Activated CD4-positive, alpha-beta T cell treated with anti-CD3 and anti-CD28 coated beads, Interleukin-2, amount 50 U/mL, for 48 hours (primary cell): ENCODE data around the gene HIPK2.

Experiments
- DNase-seq, 2 experiments: peaks; one replicate each; pipeline ENCODE4 v3.0.0-alpha.2; 2020

The HIPK2 gene

GRCh38 chr7:139667377-139667776 lies 110.4 kb downstream of the HIPK2 start:
- DNase-seq: no peak

- DNase-seq: no peak
Observed at GRCh38 chr7:139666501-139666900, 111.3 kb downstream of the HIPK2 start.

- no peak for DNase-seq
Observed at GRCh38 chr7:139664434-139664833, 113.4 kb downstream of the HIPK2 start.

- no peak for DNase-seq
Observed at GRCh38 chr7:139663608-139664177, 114.1 kb downstream of the HIPK2 start.

GRCh38 chr7:139661903-139662302 lies 115.9 kb downstream of the HIPK2 start:
- no peak for DNase-seq

- DNase-seq: no peak
Observed at GRCh38 chr7:139661043-139661440, 116.8 kb downstream of the HIPK2 start.

- DNase-seq: no peak
Observed at GRCh38 chr7:139660317-139661042, 117.3 kb downstream of the HIPK2 start.

GRCh38 chr7:139659922-139660316 lies 117.9 kb downstream of the HIPK2 start:
- no peak for DNase-seq

- no peak for DNase-seq
Observed at GRCh38 chr7:139658908-139659675, 118.7 kb downstream of the HIPK2 start.

- no peak for DNase-seq
Observed at GRCh38 chr7:139658296-139658695, 119.5 kb downstream of the HIPK2 start.

GRCh38 chr7:139657725-139658124 lies 120.1 kb downstream of the HIPK2 start:
- DNase-seq: no peak

GRCh38 chr7:139656387-139656786 lies 121.4 kb downstream of the HIPK2 start:
- no peak for DNase-seq

GRCh38 chr7:139655305-139655704 lies 122.5 kb downstream of the HIPK2 start:
- no peak for DNase-seq

- DNase-seq: no peak
Observed at GRCh38 chr7:139654276-139655181, 123.3 kb downstream of the HIPK2 start.

- DNase-seq: no peak
Observed at GRCh38 chr7:139651914-139652313, 125.9 kb downstream of the HIPK2 start.

GRCh38 chr7:139651308-139651707 lies 126.5 kb downstream of the HIPK2 start:
- DNase-seq: no peak

- no peak for DNase-seq
Observed at GRCh38 chr7:139650429-139651100, 127.2 kb downstream of the HIPK2 start.

GRCh38 chr7:139648941-139649425 lies 128.8 kb downstream of the HIPK2 start:
- DNase-seq: peak in 1 of 2 experiments; percentile 38

- DNase-seq: no peak
Observed at GRCh38 chr7:139648391-139648861, 129.4 kb downstream of the HIPK2 start.

GRCh38 chr7:139647814-139648390 lies 129.9 kb downstream of the HIPK2 start:
- no peak for DNase-seq

GRCh38 chr7:139647085-139647484 lies 130.7 kb downstream of the HIPK2 start:
- no peak for DNase-seq

GRCh38 chr7:139646566-139646965 lies 131.2 kb downstream of the HIPK2 start:
- DNase-seq: no peak
